Measurements from ENCODE around the gene IL37. TPM values are rescaled to one million over a fixed set of nuclear protein-coding genes. Genes with fewer than 3 reads are reported as not detected.

Gene IL37, protein sequence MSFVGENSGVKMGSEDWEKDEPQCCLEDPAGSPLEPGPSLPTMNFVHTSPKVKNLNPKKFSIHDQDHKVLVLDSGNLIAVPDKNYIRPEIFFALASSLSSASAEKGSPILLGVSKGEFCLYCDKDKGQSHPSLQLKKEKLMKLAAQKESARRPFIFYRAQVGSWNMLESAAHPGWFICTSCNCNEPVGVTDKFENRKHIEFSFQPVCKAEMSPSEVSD
- not detected for total RNA-seq (ENCODE audit: unreplicated experiment)
- long read RNA-seq = 0 reads

GRCh38 chr2:112910865-112911264 lies at the start of gene IL37:
IL37 (plus strand) TSS chr2:112911165; CDS start chr2:112913013, 1,848 bp downstream.
- H3K27ac Mint-ChIP-seq (ENCODE audit: unreplicated experiment) = no peak within 1 kb of the TSS
- H3K9me3 Mint-ChIP-seq (ENCODE audit: unreplicated experiment) = no peaks in the 10 kb centered on the region
- DNase-seq (ENCODE audit: low spot score) = no peak
- H3K4me3 Mint-ChIP-seq (ENCODE audit: unreplicated experiment) = no peak within 1 kb of the TSS
- no peak for TF ChIP-seq CTCF (IDR thresholded peaks at IDR 0.05; ENCODE audit: unreplicated experiment)
- no peaks in the 10 kb centered on the region for H3K4me1 Mint-ChIP-seq (ENCODE audit: unreplicated experiment)
- H3K36me3 Mint-ChIP-seq (ENCODE audit: low read depth, unreplicated experiment) = no peaks in the 10 kb centered on the region
- peaks cover 1% of the 10 kb centered on the region for H3K27me3 Mint-ChIP-seq (ENCODE audit: unreplicated experiment)

GRCh38 chr2:112864072-112864471 lies 46.9 kb upstream of the IL37 start:
- no peaks in the 10 kb centered on the region for H3K27me3 Mint-ChIP-seq (ENCODE audit: unreplicated experiment)
- no peak overlapping the region for H3K4me3 Mint-ChIP-seq (ENCODE audit: unreplicated experiment)
- no peak for TF ChIP-seq CTCF (IDR thresholded peaks at IDR 0.05; ENCODE audit: unreplicated experiment)
- no peak for DNase-seq (ENCODE audit: low spot score)
- no peaks in the 10 kb centered on the region for H3K4me1 Mint-ChIP-seq (ENCODE audit: unreplicated experiment)
- peaks cover 11% of the 10 kb centered on the region for H3K36me3 Mint-ChIP-seq (ENCODE audit: low read depth, unreplicated experiment)
- peaks cover 12% of the 10 kb centered on the region for H3K9me3 Mint-ChIP-seq (ENCODE audit: unreplicated experiment)
- no peak overlapping the region for H3K27ac Mint-ChIP-seq (ENCODE audit: unreplicated experiment)

- Mint-ChIP-seq H3K4me1 (ENCODE audit: unreplicated experiment) (no peaks in the 10 kb centered on the region), H3K9me3 (ENCODE audit: unreplicated experiment) (peaks cover 12% of the 10 kb centered on the region), H3K36me3 (ENCODE audit: low read depth, unreplicated experiment) (peaks cover 9% of the 10 kb centered on the region), H3K4me3 (ENCODE audit: unreplicated experiment) (no peak overlapping the region), H3K27me3 (ENCODE audit: unreplicated experiment) (no peaks in the 10 kb centered on the region), H3K27ac (ENCODE audit: unreplicated experiment) (no peak overlapping the region)
- DNase-seq (ENCODE audit: low spot score) = no peak
- TF ChIP-seq CTCF (IDR thresholded peaks at IDR 0.05; ENCODE audit: unreplicated experiment) = no peak
Observed at GRCh38 chr2:112866128-112866835, 44.7 kb upstream of the IL37 start.

GRCh38 chr2:112867701-112868631 lies 43.0 kb upstream of the IL37 start:
- H3K27me3 Mint-ChIP-seq (ENCODE audit: unreplicated experiment) = no peaks in the 10 kb centered on the region
- H3K4me3 Mint-ChIP-seq (ENCODE audit: unreplicated experiment) = no peak overlapping the region
- no peak for DNase-seq (ENCODE audit: low spot score)
- TF ChIP-seq CTCF (IDR thresholded peaks at IDR 0.05; ENCODE audit: unreplicated experiment) = no peak
- no peak overlapping the region for H3K27ac Mint-ChIP-seq (ENCODE audit: unreplicated experiment)
- H3K4me1 Mint-ChIP-seq (ENCODE audit: unreplicated experiment) = no peaks in the 10 kb centered on the region
- H3K9me3 Mint-ChIP-seq (ENCODE audit: unreplicated experiment) = peaks cover 12% of the 10 kb centered on the region
- peaks cover 9% of the 10 kb centered on the region for H3K36me3 Mint-ChIP-seq (ENCODE audit: low read depth, unreplicated experiment)

Measured in endothelial cell (in vitro differentiated cells).